Endothelial cell of umbilical vein (primary cell): ENCODE results near the gene EPHB6. TPM values are rescaled to one million over a fixed set of nuclear protein-coding genes. Genes with fewer than 3 reads are reported as not detected.

Source experiments
- BruUV-seq: library from RNA; stranded (reverse); fragments of 400-500 nt; replicated peaks from 2 replicates; lab custom pipeline; 2021; lab: Mats Ljungman, UMichigan
- CTCF ChIA-PET: fragments of 300-600, 350-600 bp; sonication (Branson Sonifier 250); formaldehyde crosslinking; loops from one replicate; lab custom pipeline; 2021; ENCODE audit warnings: antibody characterized with exemption, inconsistent platforms; lab: Charles Lee
- POLR2A ChIA-PET: fragments of 300-600, 350-600 bp; sonication (Branson Sonifier 250); formaldehyde crosslinking; loops from one replicate; lab custom pipeline; 2021; ENCODE audit warnings: antibody characterized with exemption, inconsistent platforms; lab: Charles Lee
- DNase-seq: peaks from one replicate; pipeline ENCODE4 v3.0.0-alpha.2; 2011; ENCODE audit warnings: low read depth, low spot score
- FAIRE-seq: peaks from 2 replicates; lab custom pipeline; 2011; peaks lifted over from hg19 to GRCh38; lab: Jason Lieb, UNC
- H2AFZ ChIP-seq: 2 replicates; pipeline ENCODE4 v1.6.0; 2012; ENCODE audit warnings: low read depth, low read length, control low read depth, inconsistent platforms
- H3K27ac ChIP-seq: 2 replicates; pipeline ENCODE4 v1.5.1; 2011; ENCODE audit warnings: low read depth, mild to moderate bottlenecking, control low read depth, low read length, moderate library complexity; ENCODE audit not compliant: insufficient read depth
- H3K27me3 ChIP-seq, 2 experiments: 2 replicates each; pipeline versions ENCODE4 v1.6.0 to v1.6.1; 2011; ENCODE audit warnings: low read length in 2 of 2, mixed read lengths in 1 of 2; ENCODE audit not compliant: control insufficient read depth in 2 of 2, insufficient read depth in 2 of 2
- H3K36me3 ChIP-seq, 2 experiments: 2 replicates in 1 of 2; 3 replicates in 1 of 2; pipeline ENCODE4 v1.5.1; 2011; ENCODE audit warnings: low read length in 2 of 2, mild to moderate bottlenecking in 1 of 2, moderate library complexity in 1 of 2; ENCODE audit not compliant: control insufficient read depth in 2 of 2, insufficient read depth in 2 of 2; ENCODE audit errors: extremely low read depth in 1 of 2
- H3K4me1 ChIP-seq: 3 replicates; pipeline ENCODE4 v1.5.1; 2011; ENCODE audit warnings: mild to moderate bottlenecking, low read length; ENCODE audit not compliant: control insufficient read depth, insufficient read depth; ENCODE audit errors: extremely low read depth
- H3K4me2 ChIP-seq: 2 replicates; pipeline ENCODE4 v1.6.1; 2011; ENCODE audit warnings: low read length, control low read depth, mixed read lengths; ENCODE audit not compliant: insufficient read depth
- H3K4me3 ChIP-seq, 3 experiments: fragments of 200-600 bp in 1 of 3; sonication (generic), shearing (Covaris generic) in 1 of 3; replicated peaks in 1 of 3; 2 replicates each; pipeline ENCODE4 v1.5.1; 2011 to 2016; ENCODE audit warnings: control low read depth in 3 of 3, low read length in 3 of 3, mild to moderate bottlenecking in 2 of 3, inconsistent platforms in 1 of 3, low read depth in 1 of 3, moderate library complexity in 1 of 3; ENCODE audit not compliant: insufficient read depth in 1 of 3
- H3K79me2 ChIP-seq: 2 replicates; pipeline ENCODE4 v1.6.0; 2012; ENCODE audit warnings: low read length, inconsistent platforms; ENCODE audit not compliant: control insufficient read depth, insufficient read depth
- H3K9ac ChIP-seq: replicated peaks from 2 replicates; pipeline ENCODE3; 2011; ENCODE audit warnings: low read length, control low read depth; ENCODE audit not compliant: insufficient read depth; ENCODE audit errors: extremely low read depth
- H3K9me1 ChIP-seq: replicated peaks from 3 replicates; pipeline ENCODE4 v1.6.0; 2011; ENCODE audit warnings: mild to moderate bottlenecking, low read length; ENCODE audit not compliant: control insufficient read depth, insufficient read depth; ENCODE audit errors: extremely low read depth
- H3K9me3 ChIP-seq: replicated peaks from 2 replicates; pipeline ENCODE4 v1.5.1; 2012; ENCODE audit warnings: low read length, inconsistent platforms; ENCODE audit not compliant: control insufficient read depth, insufficient read depth
- H4K20me1 ChIP-seq: replicated peaks from 2 replicates; pipeline ENCODE3; 2011; ENCODE audit warnings: mild to moderate bottlenecking, low read length; ENCODE audit not compliant: control insufficient read depth, insufficient read depth; ENCODE audit errors: extremely low read depth
- EZH2 ChIP-seq: IDR thresholded peaks from 2 replicates; pipeline ENCODE4 v1.6.1; 2012; ENCODE audit warnings: borderline replicate concordance, low read depth, mild to moderate bottlenecking, moderate library complexity, low read length, inconsistent platforms; ENCODE audit not compliant: severe bottlenecking
- FOS ChIP-seq: IDR thresholded peaks from 2 replicates; pipeline ENCODE4 v1.6.1; 2011; ENCODE audit warnings: mild to moderate bottlenecking, low read length, moderate library complexity, borderline replicate concordance; ENCODE audit not compliant: insufficient read depth
- GATA2 ChIP-seq: IDR thresholded peaks from 2 replicates; pipeline ENCODE4 v1.7.0; 2011; ENCODE audit warnings: low read depth, mild to moderate bottlenecking, moderate library complexity, mixed read lengths, low read length; ENCODE audit not compliant: insufficient read length, insufficient read depth
- JUN ChIP-seq: IDR thresholded peaks from 2 replicates; pipeline ENCODE4 v1.6.1; 2011; ENCODE audit warnings: borderline replicate concordance, low read depth; ENCODE audit not compliant: insufficient read length, insufficient read depth
- MAX ChIP-seq: IDR thresholded peaks from 2 replicates; pipeline ENCODE4 v1.6.1; 2011; ENCODE audit not compliant: insufficient read depth, insufficient read length
- MYC ChIP-seq: IDR thresholded peaks from one replicate; pipeline ENCODE4 v1.6.1; 2011; ENCODE audit warnings: mild to moderate bottlenecking, low read depth, low read length
- POLR2A ChIP-seq: IDR thresholded peaks from 2 replicates; pipeline ENCODE4 v1.6.1; 2012; ENCODE audit warnings: low read depth, mild to moderate bottlenecking, control low read depth, low read length
- POLR2AphosphoS5 ChIP-seq: IDR thresholded peaks from 2 replicates; pipeline ENCODE4 v1.6.1; 2012; ENCODE audit warnings: low read depth, mild to moderate bottlenecking, control low read depth, low read length, moderate library complexity; ENCODE audit not compliant: insufficient read depth
- dilution Hi-C: fragments of 300-500 bp; cut with MboI; formaldehyde crosslinking; loops from one replicate; pipeline ENCODE4 v1.15.0; 2019; ENCODE audit warnings: low sequenced_read_pairs; ENCODE audit not compliant: extremely low pct_ligation_motif_present
- intact Hi-C: fragments of 100-400 bp; cut with micrococcal nuclease; formaldehyde crosslinking; loops from one replicate; pipeline ENCODE4 v1.10.0; 2022
- polyA plus RNA-seq, 4 experiments: library from polyadenylated mRNA; depleted of rRNA in 3 of 4; stranded (reverse) in 3 of 4; unstranded in 1 of 4; fragments of >200 nt; gene quantifications; 2 replicates each; pipeline versions ENCODE4 v1.2.1 to v1.2.3, GENCODE V29; 2011 to 2012; ENCODE audit warnings: missing spikeins in 1 of 4
- total RNA-seq: library from RNA; stranded (reverse); gene quantifications from 2 replicates; pipeline ENCODE4 v1.2.3, GENCODE V29; 2021
- TF ChIP-seq, protein P1 (sequence below), 2 donors: IDR thresholded peaks; 1 replicate in 1 of 2; 2 replicates in 1 of 2; pipeline ENCODE4 v1.5.1; 2011; ENCODE audit warnings: low read length in 2 of 2, mild to moderate bottlenecking in 2 of 2, moderate library complexity in 2 of 2, control low read depth in 1 of 2, inconsistent platforms in 1 of 2, low read depth in 1 of 2; ENCODE audit not compliant: insufficient read depth in 1 of 2; ENCODE audit errors: extremely low read depth in 1 of 2

EPHB6 gene
- total and polyA plus RNA-seq, 2 donors (not counting 3 experiments of a cell fraction or from before 2014, with no cell fraction given) = 0.86 to 2.9 TPM

GRCh38 chr7:142860968-142861367, 6.1 kb downstream of the EPHB6 start:
- H3K9ac ChIP-seq = no peak overlapping the region
- no peaks in the 10 kb centered on the region for H3K79me2 ChIP-seq
- no peaks in the 10 kb centered on the region for H3K36me3 ChIP-seq
- CTCF ChIA-PET = interaction anchor here (0.7 to 1.8 kb wide), 4 partner anchors 9 to 354 kb away, joined by 3 to 5 read pairs (median 4); no protein-coding TSS in a partner anchor
- H3K4me2 ChIP-seq = no peak overlapping the region
- no TSS peak for BruUV-seq
- no peak overlapping the region for H2AFZ ChIP-seq
- H3K27ac ChIP-seq = no peak overlapping the region
- no peaks in the 10 kb centered on the region for H3K9me1 ChIP-seq
- DNase-seq (no peak), FAIRE-seq (no peak)
- dilution Hi-C loops (no loop called here), intact Hi-C loops (no loop called here)
- H4K20me1 ChIP-seq = no peaks in the 10 kb centered on the region
- TF ChIP-seq POLR2AphosphoS5 = no peak
- TF ChIP-seq EZH2 = no peak
- no peak for TF ChIP-seq FOS
- no peak for TF ChIP-seq MYC
- POLR2A ChIA-PET = no interaction called here
- H3K27me3 ChIP-seq = peaks cover 0 to 2% of the 10 kb centered on the region in 2 experiments
- H3K4me3 ChIP-seq = no peak overlapping the region
- H3K9me3 ChIP-seq = no peaks in the 10 kb centered on the region
- H3K4me1 ChIP-seq = no peaks in the 10 kb centered on the region

DNA sequence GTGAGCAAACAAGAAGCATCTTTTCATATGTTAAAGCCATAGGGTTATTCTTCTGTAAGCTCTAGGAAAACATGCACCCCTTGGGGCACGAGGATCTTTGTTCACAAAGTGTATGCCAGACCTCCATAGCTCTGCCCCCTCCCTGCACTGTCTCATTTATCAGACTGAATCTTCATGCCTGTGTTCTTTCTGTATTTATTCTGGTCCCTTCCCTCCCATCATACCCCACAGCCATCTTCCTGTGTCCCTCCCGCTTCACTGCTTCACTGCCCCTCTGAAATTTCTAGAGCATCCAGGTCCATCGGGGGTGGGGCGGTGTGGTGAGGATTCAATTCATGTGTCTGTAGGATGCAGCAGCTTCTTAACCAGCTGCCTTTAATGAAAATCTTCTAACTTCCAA, 7.5 kb downstream of the EPHB6 start:
- no peaks in the 10 kb centered on the region for H4K20me1 ChIP-seq
- no peak overlapping the region for H2AFZ ChIP-seq
- dilution Hi-C loops (no loop called here), intact Hi-C loops (no loop called here)
- CTCF ChIA-PET = interaction anchor here (1.2 kb wide), 1 partner anchor 19 kb away, joined by 4 read pairs; no protein-coding TSS in a partner anchor
- H3K9me3 ChIP-seq = no peaks in the 10 kb centered on the region
- no peaks in the 10 kb centered on the region for H3K79me2 ChIP-seq
- no peak overlapping the region for H3K27ac ChIP-seq
- no peaks in the 10 kb centered on the region for H3K36me3 ChIP-seq
- no peaks in the 10 kb centered on the region for H3K9me1 ChIP-seq
- H3K9ac ChIP-seq = no peak overlapping the region
- H3K4me3 ChIP-seq = no peak overlapping the region
- no peak for TF ChIP-seq JUN
- no peak for TF ChIP-seq MYC
- TF ChIP-seq EZH2 = no peak
- no peak for TF ChIP-seq POLR2AphosphoS5
- TF ChIP-seq POLR2A = no peak
- TF ChIP-seq MAX = no peak
- TF ChIP-seq GATA2 = no peak
- TF ChIP-seq, protein P1, sequence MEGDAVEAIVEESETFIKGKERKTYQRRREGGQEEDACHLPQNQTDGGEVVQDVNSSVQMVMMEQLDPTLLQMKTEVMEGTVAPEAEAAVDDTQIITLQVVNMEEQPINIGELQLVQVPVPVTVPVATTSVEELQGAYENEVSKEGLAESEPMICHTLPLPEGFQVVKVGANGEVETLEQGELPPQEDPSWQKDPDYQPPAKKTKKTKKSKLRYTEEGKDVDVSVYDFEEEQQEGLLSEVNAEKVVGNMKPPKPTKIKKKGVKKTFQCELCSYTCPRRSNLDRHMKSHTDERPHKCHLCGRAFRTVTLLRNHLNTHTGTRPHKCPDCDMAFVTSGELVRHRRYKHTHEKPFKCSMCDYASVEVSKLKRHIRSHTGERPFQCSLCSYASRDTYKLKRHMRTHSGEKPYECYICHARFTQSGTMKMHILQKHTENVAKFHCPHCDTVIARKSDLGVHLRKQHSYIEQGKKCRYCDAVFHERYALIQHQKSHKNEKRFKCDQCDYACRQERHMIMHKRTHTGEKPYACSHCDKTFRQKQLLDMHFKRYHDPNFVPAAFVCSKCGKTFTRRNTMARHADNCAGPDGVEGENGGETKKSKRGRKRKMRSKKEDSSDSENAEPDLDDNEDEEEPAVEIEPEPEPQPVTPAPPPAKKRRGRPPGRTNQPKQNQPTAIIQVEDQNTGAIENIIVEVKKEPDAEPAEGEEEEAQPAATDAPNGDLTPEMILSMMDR (IDR thresholded peaks at IDR 0.05; ENCODE audit: extremely low read depth in 1 of 2, insufficient read depth in 1 of 2, low read depth in 1 of 2, low read length in 2 of 2) = no peak
- TF ChIP-seq FOS = no peak
- BruUV-seq = no TSS peak
- POLR2A ChIA-PET = no interaction called here
- FAIRE-seq (no peak), DNase-seq (no peak)
- H3K4me1 ChIP-seq = no peaks in the 10 kb centered on the region
- H3K27me3 ChIP-seq = no peaks in the 10 kb centered on the region
- no peak overlapping the region for H3K4me2 ChIP-seq
